ENCODE results near the gene SEMA4B.

GRCh38 chr15:90230610-90231009, 29.5 kb downstream of the SEMA4B start:
- no peak for TF ChIP-seq CTCF (conservative IDR thresholded peaks at IDR 0.05; ENCODE audit: low read depth, low read length)
- no peak for TF ChIP-seq EZH2 (IDR thresholded peaks at IDR 0.05; ENCODE audit: borderline replicate concordance, low read depth, low read length, poor library complexity, severe bottlenecking)

All from A673 (cell line).